HG03108 (cell line): ENCODE data around the gene G6PD.
"Not testable (repeated sequence)": the region's sequence is repeated elsewhere in the genome, so short reads cannot be mapped to it uniquely, and the experiment has no call there.

ENCODE experiments used
- ATAC-seq: cut with Tn5 transposase; IDR thresholded peaks from one replicate; pipeline ENCODE4 v1.9.1; 2021; ENCODE audit warnings: moderate library complexity; ENCODE audit not compliant: unreplicated experiment

G6PD gene

DNA sequence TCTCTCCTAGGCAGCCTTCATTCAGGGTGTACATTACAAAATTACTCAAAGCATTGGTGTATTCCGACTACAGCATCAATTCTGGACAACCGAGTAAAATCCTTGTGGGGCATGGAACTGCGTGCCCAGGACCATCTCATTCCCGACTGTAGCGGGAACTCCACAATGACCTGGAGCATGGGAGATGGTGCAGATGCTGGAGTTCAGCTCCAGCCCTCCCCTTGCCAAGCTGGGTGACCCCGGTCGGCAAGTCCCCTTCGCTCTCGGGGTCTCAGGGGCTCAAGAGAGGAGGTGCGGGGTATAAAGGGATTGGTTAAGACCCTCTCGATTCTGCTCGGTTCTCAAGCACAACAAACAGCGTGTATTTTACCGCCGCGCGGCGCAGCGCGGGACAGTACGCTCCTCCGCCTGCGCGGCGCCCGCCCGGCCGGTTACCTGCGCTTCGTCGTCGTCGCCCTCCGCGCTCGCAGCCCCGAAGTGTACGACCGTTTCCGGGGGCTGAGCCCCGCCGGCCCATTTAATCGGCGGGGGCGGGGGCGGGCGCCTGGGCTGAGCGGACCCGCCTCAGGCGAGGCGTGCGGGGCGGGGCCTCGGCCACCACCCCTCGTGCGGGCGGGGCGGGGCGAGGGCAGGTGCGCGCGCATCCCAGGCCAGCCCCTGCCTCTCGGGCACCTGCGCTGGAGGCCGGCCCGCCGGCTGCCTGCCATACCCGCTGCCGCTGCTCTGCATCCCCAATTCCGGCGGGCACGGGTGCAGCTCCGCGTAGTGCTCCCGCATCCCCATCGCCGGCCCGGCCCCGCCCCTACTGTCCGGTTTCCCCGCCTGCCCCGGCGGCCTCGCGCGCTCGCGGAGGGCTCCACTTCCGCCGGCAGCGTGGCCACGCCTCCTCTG is at the start of gene G6PD:
Gene G6PD (minus strand): TSS at position 493 of the 891 bp plus-strand sequence. CDS start 691 bp downstream, outside the sequence.
- ATAC-seq: peak; percentile 39

DNA sequence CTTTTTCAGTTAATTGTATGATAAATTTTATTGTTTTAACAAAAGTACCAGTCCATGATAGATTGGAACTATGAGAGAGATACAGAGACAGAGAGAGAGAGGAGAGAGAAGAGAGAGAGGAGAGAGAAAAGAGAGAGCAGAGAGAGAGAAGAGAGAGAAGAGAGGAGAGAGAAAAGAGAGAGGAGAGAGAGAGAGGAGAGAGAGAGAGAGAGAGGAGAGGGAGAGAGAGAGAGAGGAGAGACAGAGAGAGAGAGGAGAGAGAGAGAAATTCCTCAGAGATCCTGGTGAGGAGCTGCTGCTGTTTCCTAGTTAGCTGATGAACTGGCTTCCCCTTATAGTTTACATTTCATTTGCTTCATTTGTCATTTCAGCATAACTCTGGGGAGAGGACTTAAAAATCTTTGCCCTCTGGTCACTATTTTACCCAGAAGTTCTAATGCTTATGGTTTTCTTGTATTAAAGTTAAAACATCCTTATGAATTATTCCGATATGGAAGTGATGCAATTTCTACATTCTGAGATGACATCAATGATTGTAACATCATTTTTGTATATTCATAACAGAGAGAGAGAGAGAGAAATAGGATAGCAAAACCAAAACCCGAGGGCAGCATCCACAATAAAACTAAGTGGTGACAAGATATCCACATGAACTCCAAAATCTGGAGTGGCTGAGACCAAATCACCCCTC is 49.1 kb upstream of the G6PD start:
- ATAC-seq: no peak

DNA sequence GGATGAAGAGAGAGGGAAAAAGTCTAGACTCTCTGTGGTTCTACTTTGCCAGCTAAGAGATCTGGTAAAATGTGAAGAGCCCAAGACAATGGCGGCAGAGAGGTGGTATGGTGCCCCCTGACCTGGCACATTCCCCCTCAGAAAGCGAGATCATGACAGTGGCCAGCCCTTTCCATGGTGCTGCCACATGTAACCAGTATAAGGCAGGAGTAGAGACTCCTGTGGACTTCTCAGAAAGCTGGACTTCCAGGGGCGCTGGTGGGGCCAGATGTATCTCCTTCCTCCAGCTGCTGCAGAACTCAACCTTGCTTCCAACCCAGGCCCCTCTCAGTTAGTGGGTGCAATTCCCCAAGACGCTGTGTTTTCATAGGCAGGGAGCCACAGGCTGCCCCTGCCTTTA is 47.8 kb upstream of the G6PD start:
- ATAC-seq: no peak

DNA sequence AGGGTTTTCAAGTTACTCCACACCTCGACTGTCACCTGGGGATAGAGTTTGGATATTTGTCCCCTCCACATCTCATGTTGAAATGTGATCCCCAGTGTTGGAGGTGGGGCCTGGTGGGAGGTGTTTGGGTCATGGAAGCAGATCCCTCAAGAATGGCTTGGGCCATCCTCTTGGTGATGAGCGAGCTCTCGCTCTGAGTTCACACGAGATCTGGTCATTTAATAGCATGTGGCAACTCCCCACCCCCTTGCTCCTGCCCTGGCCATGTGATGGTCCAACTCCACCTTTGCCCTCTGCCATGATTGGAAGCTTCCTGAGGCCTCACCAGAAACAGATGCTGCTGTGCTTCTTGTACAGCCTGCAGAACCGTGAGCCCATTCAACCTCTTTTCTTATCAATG is 46.6 kb upstream of the G6PD start:
- no peak for ATAC-seq

DNA sequence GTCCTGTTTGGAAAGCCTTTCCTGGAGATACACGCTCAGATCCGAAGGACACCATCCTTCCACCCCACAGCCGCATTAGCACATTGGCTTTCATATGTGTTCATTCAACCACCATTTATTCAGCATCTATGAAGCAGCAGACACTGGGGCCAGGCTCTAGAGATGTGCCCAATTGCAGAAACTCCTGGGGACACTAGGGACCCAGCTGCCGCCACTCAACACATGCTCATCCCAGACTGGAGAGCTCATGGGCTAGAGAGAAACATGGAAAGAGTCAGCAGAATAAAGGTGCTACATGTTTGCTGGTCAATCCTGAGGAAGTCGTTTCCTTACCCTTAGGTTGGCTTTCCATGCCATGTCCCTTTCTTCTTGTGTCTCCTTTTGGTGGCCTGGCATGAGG is 45.9 kb upstream of the G6PD start:
- ATAC-seq: no peak

DNA sequence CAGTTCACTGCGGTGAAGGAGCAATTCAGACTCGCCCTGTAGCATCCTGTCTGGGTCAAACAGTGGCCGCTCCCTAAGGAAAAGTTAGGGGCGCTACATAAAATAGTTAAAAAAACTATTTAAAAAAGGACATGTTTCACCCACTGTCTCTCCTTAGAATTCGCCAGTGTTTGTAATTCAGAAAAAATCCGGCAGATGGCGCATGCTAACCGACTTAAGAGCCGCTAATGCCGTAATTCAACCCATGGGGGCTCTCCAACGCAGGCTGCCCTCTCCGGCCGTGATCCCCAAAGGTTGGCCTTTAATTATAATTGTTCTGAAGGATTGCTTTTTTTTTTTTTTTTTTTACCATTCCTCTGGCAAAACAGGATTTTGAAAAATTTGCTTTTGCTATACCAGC is 43.8 kb upstream of the G6PD start:
- not testable (repeated sequence) for ATAC-seq

DNA sequence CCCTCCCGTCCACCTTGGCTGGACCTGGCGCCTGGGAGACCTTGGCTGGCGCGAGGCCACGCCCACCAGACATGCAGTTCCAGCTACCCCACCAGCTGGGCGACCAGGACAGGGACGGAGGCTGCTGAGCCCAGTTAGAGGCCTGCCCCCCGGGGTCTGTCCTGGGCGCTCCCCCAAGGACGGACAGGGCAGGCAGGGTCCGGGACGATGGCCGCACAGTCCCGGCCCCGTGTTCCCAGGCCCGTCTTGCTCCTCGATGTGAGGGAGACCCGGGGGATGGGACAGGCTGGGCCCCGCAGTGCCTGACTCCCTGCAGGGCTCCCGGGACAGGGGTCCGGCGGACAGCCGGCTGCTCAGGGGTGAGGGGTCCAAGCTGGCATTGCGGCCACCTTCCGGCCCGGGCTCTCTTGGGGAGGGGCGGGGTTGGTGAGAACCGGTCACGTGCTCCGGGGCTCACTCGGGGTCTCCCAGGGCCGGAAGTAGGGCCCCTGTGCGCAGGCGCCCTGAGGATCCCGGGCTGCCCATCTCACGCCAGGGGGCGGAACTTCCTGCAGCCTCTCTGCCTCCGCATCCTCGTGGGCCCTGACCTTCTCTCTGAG is 38.0 kb upstream of the G6PD start, which contains the start of gene CTAG1A:
Gene CTAG1A (plus strand): TSS at position 549 of the 599 bp plus-strand sequence. CDS start 74 bp downstream, outside the sequence.
- ATAC-seq: not testable (repeated sequence)

DNA sequence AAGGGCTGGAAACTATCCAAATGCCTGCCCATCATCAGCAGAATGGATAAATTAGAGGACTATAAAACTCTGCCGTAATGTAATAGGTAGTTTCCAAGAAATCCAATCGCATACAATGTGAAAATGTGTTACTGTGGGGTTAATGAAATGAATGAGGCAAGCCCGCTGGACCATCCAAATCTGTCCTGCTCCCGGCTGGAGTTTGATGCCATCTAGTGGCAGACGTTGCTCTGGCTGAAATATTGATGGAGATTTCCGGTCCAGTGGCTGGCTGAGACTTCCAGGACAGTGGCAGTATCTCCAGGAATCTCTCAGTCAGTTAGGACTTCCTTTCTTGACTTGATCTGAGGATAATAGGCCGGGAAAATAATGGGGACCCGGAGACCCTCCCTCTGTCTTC is 36.3 kb upstream of the G6PD start:
- not testable (repeated sequence) for ATAC-seq

DNA sequence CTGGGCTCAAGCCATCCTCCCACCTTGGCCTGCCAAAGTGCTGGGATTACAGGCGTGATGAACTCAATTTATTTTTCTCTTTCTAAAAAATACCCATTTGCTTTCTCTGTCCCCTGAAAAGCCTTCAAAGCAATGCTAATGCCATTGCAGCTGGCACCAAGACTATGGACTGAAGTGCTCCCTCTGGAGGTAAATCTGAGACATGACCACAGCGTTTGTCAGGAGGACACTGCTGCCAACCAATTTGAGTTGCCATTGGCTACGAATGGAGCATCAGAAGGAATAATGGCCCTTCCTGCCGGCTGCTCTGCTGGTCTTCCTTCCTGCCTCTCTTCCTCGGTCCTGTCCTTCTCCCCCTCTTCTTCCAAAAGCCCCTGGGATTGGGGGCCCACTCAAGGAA is 28.4 kb upstream of the G6PD start:
- not testable (repeated sequence) for ATAC-seq

DNA sequence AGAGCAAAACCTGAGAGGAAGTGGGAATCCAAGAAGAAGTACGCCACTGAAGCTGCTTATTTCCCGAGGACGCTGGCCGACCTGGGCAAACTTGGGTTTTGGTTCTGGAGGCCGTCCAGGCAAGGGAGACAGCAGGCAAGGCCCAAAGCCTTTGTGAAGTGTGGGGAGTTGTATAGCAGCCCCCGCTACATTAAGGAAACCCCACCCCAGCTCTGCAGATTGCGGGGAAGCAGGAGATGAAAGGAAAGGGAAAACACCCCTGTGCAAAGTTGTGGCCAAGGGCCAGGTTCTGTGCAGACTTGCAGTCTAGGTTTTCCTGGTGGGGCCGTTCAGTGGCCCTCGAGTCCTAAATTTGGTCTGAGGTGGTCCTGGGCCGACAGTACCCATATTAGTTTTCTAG is 26.4 kb upstream of the G6PD start:
- ATAC-seq: not testable (repeated sequence)

DNA sequence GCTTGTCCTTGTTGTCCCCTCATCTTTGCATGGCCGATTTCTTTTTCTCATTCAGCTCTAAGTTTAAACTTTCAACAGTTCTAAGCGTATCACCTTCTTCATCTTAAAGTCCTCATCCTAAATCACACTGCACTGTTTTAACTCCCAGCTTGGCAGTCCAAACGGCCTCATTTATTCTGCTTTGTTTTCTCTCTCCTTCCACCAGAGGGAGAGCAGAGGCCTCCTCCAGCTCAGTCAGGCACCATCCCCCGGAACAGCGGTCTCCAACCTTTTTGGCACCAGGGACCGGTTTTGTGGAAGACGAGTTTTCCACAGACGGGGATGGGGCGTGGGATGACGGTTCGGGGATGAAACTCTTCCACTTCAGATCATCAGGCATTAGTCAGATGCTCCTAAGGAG is 23.7 kb upstream of the G6PD start:
- ATAC-seq: not testable (repeated sequence)

DNA sequence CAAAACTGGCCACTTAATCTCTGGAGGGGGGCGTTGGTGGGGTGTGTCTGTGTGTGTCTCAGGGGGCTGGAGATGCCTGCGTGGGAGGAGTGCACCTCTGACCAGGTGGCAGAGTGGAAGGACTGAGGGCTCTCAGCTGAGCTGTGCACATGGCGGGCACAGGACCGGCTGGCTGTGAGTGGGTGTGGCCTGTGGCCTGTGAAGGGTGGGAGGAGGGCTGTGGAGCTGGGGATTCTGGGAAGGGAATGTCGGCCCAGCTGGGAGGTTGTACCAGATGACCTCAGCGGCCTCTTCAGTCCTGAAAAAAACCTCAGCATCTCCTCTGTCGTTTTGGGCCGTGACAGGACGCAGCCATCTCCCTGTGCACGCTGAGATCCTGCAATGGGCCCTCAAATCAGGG is 15.6 kb upstream of the G6PD start:
- ATAC-seq: not testable (repeated sequence)

DNA sequence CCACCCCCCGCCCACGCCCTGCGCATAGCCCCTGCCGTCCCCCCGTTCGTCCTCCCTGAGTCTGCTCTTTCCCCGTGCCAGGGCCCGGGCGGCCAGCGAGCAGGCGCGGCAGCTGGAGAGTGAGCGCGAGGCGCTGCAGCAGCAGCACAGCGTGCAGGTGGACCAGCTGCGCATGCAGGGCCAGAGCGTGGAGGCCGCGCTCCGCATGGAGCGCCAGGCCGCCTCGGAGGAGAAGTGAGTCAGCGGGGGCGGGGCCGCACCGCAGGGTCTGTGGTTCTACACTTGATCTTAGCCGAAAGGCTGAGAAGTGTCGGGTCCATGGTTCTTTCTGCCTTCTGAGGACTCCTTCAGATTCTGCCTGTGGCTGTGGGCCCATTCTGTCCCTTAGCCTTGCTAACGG is 13.7 kb upstream of the G6PD start:
- ATAC-seq: not testable (repeated sequence)

DNA sequence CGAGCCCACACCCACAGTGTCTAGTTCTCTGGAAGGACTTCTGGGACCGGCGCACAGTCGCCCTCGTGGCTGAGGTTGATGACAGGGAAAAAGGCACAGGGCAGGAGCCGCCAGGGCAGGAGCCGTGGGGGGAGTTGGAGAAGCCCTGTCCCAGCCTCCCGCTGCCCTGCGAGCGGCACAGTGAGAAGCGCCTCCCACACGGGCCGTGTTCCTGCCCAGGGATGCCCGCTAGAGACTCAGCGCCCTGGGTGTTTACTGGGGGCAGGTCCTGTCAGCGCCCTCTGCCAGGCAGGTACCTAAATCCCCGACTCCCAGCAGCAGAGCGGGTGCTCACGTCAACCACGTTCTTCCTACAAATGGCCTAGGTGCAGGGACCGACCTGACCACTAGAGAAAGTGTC is 12.2 kb upstream of the G6PD start:
- ATAC-seq: not testable (repeated sequence)

DNA sequence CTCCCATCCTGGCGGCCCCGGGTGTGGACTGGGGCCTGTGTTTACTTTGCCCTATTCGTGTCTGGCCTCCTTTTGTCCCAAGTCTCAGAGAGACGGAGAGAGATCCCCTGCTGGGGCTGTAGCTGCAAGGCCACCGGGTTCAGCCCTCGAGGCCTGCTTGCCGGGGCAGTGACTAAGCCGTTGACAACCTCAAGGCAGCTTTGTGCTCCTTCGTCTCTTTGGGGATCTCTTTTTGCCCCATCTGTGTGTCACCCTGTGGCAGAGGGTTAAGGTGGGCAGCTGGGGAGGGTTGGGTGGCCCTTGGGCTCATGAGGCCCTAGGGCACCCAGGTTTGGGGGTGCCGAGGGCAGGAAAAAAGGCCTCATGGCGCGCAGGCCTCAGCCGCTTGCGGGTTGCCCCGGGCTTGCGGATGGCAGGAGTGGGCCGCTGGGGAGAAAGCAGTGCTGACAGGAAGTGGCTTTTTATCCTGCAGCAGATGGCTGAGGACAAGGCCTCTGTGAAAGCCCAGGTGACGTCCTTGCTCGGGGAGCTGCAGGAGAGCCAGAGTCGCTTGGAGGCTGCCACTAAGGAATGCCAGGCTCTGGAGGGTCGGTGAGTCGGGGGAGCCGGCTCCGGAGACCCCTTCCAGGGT is 11.5 kb upstream of the G6PD start:
- not testable (repeated sequence) for ATAC-seq

DNA sequence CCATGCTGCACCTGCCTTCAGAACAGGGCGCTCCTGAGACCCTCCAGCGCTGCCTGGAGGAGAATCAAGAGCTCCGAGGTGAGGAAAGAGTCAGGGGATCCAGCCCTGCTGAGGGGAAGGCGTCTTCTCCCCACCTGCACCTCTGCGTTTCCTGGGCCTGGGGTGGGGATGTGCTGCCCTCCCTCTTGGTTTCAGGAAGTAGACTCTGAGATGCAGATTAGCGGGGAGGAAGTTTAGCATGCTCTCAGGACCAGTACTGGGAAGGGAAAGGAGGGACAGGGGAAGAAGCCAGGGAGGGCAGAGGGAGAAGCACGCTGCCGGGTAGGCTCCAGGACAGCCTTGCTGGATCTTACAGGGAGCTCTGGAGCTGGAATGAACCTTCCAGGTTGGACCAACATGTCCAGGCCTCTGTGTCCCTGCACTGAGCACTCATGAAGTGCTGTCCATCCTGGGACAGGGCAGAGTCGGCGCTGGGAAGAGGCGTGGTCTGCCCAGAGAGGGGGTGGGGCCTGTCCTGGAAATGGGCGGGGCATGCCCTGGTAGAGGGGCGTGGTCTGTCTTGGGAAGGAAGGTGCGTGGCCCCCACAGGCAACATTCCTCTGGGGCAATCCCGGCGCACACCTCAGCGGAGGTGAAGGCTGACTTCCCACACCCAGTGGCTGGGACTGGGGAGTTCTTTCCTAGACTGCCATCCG is 5.6 kb upstream of the G6PD start:
- ATAC-seq: not testable (repeated sequence)

DNA sequence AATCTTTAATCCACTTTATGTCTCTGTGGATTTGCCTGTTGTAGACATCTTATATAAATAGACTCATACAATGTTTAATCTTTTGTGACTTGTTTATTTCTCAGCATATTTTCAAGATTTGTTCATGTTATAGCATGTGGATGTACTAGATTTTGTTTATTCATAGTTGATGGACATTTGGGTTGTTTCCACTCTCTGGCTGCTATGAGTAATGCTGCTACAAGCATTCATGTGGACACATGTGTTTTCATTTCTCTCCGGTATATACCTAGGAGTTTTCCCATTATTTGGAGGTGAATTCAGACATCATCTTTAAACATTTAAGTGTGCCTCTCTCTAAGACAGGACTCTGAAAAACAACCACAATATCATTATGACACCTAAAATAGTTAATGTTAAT is 3.1 kb upstream of the G6PD start:
- no peak for ATAC-seq

DNA sequence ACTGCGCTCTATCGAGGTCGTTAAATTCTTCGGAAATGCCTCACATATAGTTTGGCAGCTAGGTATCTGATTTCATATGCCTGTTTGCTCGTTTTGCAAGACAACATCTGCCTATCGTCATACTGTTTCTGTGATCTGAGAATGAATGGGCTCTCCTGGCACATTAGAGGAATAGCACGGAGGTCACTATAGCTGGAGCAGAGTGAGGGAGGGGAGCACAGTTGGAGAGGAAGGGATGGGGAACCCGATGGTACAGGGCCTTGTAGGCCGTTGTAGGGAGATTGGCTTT is 1.3 kb upstream of the G6PD start:
- no peak for ATAC-seq

DNA sequence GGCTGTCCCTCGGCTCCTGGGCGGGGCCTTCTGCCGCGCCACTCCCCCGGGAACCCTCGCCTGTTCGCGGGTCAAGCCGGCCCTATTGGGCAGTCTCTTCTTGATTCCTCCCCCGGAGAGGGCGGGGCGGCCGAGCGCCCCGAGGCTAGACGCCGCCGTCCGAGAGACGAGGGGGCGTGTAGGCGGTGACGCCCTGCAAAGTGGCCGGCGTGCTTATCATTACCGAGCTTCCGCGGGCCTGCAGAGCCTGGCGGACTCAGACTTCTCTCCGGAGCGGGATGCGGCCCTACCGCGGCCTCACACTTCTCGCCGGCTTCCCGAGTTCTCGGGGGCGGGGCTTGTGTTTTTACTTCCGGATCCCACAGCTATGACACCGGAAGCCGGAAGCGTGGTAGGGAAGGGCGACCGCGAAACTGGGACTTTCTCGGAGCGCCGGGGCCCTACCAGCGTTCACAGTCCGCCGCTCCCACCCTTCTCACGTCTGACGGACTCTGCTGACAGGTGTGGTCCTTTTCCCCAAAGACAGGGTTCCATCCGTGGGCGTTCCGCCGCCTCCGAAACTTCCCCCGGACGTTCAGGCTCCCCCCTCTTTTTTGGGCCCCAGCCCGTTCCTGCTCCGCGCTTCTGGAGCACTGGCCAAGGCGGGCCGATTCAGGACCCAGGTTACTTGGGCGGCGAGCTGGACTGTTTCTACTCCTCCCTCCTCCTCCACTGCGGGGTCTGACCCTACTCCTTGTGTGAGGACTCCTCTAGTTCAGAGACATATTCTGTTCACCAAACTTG is 790 bp upstream of the G6PD start, which contains the start of gene IKBKG:
Gene IKBKG (plus strand): TSS at position 376 of the 783 bp plus-strand sequence. CDS start 4,383 bp downstream, outside the sequence.
- peak; percentile 78 for ATAC-seq
